HG02852 (cell line): ENCODE results near the gene GPR61.

ENCODE experiments used
- ATAC-seq: cut with Tn5 transposase; IDR thresholded peaks from one replicate; pipeline ENCODE4 v1.9.1; 2021; ENCODE audit warnings: mild to moderate bottlenecking, moderate library complexity; ENCODE audit not compliant: unreplicated experiment

GPR61 gene

DNA sequence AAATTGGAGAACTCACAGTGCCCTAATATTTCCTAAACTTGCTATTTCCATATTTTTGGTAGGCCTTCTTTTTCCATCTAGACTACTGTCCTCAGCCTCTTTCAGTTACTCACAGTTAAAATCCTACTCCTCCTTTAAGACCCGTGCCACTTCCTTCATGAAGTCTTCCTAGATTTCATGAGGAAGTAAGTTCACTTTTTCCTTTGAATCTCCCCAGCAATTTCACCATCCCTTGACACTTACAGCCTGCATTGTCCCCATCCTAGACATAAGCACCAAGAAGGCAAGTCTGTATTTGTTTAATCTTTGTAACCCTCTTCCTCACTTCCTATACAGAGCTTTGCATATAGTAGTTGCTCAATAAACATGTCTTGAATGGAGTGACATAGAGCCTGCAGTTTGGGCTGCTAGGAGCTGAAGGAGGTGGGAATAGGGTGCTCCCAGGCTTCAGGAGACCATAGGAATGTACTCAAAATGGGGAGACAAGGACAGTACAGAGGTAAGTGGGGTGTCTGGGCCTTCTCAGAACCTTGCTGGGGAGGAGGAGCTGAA lies 5.3 kb upstream of the GPR61 start:
- no peak for ATAC-seq

DNA sequence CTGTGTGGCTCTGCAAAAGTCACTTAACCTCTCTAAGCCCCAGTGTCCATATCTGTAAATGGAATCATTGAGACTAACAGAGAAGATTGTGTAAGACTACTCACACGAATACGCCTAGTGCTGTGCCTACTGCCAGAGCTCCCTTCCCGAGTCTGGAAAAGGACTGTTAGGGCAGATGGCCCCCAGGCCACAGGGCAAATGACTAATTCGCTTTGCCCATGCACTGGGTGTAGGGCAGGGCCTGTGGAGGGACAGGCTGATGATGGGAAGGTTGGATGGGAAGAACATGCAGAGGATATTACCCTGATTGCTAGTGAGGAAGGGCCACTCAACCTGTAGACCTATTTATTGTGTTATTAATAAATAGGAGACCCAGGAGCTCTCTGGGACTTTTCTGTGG lies 4.2 kb upstream of the GPR61 start:
- no peak for ATAC-seq

DNA sequence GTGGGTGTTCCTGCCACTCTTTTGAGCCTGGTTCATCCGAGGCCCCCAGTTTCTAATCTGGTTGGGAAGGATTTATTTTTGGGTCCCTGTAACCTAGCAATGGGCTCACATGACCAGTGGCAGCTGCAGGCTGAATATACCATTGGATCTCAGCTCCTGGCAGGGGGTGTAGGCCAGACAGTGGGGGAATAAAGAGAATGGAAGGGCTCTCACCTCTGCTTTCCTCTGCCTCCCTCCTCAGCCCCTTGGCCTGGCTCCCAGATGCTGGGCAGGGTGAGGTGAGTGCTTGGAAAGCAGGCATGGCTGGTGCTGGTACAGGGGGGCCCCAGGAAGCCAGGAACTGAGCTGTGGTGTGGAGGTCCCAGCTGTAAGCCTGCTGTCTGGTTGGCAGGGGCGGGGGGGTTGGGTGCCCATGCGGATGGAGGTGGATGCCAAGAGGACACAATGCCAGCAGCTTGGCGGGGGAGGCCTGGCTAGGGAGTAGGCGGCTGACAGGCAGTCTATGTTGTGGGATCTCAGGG lies 3.6 kb upstream of the GPR61 start:
- ATAC-seq: no peak

DNA sequence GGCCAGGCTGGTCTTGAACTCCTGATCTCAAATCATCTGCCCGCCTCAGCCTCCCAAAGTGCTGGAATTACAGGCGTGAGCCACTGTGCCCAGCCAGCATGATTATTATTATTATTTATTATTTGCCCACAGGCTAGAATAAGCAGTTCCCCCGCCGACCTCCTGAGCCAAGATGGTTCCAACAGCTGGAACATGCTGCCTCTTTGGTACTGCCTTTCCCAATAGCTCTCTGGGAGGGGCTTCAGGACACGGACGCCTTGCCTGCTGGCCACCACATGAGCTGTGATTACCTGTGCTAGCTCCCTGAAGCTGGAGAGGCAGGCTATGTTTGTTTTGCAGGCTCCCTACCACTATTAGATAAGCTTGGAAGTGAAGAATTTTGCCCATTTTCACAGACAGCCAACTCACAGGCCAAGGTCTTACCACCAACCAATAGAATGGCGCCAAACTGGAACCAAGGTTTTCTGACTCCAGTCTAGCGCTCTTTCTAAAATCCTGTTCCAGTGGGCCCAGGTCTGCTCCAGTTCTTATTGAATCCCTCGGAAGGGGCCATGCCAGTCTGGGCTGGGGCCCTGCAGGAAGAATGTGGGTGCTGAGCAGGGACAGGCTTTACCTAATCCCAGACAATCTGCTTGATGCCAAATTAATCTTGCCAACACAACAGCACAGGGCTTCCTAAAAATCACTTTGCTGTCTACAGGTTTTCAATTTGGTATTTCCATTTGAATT lies 2.1 kb upstream of the GPR61 start:
- ATAC-seq: no peak

DNA sequence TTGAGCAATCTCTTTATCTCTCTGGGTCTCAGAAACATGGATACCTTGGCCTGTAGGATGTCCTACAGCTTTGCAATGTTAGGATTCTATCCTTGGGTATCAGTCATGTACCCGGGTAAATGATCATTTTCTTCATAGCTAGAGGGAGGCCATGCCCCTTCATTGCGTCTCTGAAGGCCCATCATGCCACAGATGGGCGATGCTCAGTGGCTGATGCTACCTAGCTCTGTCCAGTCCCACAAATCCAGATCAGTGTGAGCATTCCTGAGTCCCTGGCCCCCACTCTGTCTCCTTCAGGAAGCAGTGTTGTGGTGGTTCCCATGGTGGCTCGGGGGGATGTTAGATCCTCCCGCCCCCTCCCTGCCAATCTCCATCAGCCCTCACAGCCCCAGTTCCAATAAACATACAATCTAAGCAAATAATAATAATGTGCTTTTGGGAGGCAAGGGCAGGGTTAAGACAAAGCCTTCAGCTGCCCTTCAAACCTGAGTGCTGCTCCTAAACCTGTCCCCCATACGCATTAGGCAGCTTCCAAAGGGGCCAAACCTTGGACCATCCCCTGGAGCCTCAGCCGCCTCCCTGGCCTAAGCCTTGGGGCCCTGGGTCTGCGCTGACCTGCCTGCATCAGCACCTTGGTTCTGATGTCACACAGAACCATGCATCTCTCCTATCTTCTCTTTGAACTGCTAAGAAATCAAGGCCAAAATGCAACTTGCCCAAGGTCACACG lies 681 bp upstream of the GPR61 start:
- ATAC-seq: no peak

DNA sequence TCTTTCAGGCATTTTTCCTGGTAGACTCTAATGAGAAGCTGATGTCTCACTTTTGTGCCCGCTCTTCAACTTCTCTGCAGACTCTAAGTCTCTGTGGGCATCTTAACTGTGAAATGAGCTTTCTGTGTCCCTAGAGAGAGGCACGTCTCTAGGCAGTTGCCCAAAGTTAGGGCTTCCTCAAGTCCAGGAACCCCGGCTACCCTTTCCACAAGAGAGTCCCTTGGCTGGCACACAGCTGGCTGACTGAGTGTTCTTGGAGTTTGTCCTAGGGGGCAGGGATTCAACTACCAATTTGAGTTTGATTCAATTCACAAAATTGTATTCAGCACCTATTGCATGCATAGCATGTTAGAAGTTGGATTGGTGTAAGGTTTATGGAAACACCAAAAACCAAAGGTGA lies 1.4 kb downstream of the GPR61 start:
- no peak for ATAC-seq

DNA sequence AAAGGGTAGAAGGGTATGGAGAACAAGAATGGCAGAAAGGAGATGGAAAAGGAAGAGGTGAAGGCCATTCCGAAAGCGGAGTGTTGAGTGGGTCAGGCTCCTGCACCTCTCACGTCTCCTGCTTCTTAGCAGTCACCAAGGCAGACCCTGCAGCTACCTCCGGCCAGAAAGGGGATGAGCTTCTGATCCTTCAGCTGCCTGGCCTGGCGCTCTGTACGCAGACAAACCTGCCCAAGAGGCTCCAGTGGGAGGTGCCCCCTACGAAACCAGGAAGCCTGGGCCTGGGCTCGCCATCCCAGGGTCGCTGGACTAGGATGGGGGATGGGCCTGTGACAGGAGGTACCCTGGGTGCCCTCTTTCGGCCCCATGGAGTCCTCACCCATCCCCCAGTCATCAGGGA lies 3.0 kb downstream of the GPR61 start:
- no peak for ATAC-seq

DNA sequence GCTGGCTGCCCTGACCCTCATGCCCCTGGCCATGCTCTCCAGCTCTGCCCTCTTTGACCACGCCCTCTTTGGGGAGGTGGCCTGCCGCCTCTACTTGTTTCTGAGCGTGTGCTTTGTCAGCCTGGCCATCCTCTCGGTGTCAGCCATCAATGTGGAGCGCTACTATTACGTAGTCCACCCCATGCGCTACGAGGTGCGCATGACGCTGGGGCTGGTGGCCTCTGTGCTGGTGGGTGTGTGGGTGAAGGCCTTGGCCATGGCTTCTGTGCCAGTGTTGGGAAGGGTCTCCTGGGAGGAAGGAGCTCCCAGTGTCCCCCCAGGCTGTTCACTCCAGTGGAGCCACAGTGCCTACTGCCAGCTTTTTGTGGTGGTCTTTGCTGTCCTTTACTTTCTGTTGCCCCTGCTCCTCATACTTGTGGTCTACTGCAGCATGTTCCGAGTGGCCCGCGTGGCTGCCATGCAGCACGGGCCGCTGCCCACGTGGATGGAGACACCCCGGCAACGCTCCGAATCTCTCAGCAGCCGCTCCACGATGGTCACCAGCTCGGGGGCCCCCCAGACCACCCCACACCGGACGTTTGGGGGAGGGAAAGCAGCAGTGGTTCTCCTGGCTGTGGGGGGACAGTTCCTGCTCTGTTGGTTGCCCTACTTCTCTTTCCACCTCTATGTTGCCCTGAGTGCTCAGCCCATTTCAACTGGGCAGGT lies 3.8 kb downstream of the GPR61 start:
- ATAC-seq: no peak

DNA sequence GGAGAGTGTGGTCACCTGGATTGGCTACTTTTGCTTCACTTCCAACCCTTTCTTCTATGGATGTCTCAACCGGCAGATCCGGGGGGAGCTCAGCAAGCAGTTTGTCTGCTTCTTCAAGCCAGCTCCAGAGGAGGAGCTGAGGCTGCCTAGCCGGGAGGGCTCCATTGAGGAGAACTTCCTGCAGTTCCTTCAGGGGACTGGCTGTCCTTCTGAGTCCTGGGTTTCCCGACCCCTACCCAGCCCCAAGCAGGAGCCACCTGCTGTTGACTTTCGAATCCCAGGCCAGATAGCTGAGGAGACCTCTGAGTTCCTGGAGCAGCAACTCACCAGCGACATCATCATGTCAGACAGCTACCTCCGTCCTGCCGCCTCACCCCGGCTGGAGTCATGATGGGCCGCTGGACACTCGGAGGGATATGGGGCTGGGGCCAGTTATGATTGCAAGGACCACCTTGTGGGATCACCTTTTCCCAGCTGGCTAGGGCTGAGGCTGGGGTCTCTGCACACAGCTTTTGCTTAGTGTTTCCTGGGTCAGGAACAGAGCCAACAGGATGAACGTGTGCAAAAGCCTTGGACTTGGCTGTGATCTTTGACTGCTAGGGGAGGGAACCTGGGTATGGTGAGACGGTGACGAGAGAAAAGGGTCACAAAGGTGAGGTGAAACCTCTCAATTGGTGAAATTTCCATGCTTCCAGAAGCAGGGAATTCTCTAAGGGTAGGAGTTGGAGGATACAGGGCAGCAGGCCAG lies 4.5 kb downstream of the GPR61 start:
- ATAC-seq: no peak

DNA sequence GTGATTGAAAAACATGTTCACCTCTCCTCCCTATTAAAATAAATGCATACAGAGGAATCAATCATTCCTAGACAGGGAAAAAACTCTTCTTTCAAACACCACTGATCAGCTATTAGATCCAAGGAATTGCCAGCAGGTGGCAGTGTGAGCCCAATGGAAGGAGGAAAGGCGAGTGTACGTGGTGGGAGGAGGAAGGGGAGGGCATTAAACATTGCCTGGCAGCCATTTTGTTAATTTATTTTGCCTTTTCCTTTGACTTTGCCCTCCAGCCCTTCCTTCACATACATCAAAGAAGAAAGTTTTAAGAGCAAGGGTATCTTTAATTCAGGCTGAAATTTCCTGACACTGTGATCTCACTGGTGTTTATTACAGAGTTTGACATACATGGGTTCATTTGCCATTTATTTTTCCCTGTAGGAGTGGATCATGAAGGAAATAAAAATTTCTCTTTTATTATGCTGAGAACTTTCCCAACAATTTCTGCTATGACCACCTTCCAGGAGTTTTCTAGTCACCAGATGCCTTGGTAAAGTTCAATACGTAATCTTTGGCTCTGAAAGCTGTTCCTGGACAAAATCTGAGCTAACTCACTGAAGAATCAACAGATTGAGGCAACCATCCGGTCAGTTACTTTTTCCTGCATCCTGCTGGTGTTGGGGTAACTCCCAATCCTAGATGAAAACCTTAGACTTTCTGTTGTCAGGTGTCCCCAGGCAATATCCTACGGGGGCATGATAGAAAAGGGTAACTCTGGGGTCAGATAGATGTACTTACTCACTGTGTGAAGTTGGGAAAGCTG lies 6.8 kb downstream of the GPR61 start:
- ATAC-seq: peak; percentile 41

DNA sequence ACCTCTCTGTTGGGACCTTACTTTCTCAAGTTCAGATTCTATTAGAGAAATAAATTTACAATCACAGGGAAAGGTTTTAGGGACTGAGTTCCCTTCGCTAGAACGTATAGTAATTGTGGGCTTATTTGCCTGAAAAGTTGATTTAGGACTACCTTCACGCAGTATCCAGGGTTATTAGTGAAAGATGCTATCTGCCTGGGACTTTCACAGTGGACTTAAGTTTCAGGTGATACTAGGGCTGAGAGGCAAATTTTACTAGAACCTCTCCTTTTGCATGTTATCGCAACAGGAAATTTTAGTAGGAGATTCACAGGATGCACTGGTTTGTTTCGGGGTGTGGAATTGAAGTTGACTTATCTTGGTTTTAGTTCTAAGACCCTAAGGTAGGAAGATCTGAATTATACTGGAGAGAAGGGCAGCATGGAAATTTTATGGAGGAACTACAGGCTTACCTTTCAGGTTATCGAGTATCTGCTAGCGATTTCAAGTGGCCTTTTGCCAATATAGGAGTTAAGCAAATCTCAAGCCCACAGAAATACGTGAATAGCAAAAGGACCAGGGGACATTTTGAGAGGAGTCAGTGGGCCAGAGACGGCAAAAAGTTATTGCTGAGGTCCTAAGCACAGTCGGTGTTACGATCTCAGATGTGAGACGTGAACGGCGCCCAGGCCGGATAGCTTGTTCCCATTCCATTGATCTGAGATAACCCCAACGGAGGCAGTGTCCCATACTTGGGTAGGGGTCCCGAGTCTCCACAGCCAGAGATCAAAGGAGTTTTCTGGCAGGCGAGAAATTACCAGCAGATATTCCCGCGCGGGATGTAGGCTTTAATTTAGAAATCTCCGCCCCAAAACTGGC lies 8.0 kb downstream of the GPR61 start:
- peak; percentile 3 for ATAC-seq

DNA sequence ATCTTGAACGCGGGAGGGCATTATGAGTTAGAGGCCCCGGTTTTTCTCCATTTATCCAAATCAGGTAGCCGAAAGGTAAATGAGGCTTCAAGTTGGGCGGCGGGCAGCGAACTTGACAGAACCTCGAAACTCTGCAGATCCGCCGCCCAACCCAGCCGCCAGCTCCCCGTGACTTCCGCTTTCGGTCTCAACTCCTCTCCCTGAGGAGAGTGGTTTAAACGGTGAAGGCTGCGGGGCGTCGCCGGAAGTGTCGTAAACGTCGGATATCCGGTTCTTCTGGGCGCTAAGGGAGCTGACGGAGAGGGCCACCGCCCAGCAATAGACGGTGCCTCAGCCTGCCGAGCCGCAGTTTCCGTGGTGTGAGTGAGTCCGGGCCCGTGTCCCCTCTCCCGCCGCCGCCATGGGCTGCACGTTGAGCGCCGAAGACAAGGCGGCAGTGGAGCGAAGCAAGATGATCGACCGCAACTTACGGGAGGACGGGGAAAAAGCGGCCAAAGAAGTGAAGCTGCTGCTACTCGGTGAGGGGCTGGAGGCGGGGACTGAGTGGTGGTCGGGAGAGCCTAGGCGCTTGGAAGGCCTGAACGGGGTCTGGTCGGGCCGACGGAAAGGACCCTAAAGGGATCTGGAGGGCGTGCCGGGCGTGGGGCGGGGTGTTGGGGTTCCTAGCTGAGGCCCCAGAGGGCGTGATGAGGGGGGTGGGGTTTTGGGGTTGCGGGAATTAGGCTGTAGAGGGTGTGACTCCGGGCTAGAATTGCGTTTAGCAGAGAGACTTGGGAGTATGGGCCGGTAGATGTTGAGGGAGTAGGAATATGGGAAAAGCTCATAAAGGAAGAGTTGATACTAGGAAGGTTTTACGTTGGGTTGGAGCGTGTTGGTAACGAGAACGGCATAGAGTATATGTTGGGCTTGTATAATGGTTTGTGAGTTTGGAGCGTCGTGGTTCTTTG lies 8.9 kb downstream of the GPR61 start, which contains the start of gene GNAI3:
GNAI3 (plus strand) TSS at position 295 of the 947 bp plus-strand sequence; CDS start at position 401, 106 bp downstream.
- ATAC-seq: peak; percentile 95

DNA sequence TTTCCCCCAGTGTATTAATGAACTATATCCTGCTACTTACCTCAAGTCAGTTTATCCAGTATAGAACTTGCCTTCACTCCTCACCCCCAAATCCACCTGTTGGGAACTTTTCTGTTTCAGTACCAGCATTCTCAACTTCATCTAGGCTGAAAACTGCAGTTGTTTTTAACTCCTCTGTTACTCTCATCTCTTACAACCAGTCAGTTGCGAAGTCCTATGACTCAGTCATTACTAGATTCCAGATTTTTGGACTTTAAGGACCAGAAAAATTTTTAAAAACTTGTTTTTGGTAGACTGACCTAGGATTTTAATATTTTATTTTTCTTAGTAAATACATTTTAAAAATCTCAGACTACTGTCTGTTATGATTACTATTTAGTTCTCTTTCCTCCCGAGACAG lies 16.9 kb downstream of the GPR61 start:
- no peak for ATAC-seq

DNA sequence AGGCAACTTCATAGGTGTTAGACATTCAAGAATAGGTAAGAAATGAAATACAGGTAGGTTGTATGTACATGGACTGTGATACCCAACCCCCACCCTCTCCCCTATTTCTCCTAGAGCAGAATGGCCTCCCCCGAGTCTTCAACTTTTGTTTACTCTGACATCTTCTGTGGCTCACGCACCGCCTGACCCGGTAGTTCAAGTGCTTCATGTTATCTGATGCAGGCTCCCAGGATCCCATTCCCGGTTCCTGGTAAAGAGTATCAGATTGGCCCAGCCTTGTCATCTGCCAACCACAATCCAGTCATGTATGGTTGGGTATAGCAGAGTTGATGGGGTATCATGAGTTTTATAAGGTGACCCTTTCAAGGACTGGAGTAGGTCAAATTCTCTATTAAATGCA lies 17.8 kb downstream of the GPR61 start:
- no peak for ATAC-seq

DNA sequence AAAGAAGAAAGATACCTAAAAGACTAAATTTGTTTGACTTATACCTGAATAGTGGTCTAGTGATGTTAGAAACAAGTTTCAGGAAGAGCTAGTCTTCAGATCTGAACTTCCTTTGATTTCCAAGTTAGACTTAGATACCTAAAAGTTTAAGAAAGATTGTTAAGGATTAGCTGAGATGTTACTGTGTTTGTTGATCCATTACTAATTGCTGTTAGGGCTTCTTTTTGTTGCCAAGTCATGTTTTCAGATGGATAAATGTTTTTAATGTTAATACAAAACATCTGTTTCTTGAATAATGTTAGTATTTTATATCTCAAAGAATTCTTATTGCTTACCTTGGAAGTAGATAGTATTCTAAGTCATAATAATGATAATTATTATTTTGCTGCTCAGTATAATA lies 20.3 kb downstream of the GPR61 start:
- ATAC-seq: no peak

DNA sequence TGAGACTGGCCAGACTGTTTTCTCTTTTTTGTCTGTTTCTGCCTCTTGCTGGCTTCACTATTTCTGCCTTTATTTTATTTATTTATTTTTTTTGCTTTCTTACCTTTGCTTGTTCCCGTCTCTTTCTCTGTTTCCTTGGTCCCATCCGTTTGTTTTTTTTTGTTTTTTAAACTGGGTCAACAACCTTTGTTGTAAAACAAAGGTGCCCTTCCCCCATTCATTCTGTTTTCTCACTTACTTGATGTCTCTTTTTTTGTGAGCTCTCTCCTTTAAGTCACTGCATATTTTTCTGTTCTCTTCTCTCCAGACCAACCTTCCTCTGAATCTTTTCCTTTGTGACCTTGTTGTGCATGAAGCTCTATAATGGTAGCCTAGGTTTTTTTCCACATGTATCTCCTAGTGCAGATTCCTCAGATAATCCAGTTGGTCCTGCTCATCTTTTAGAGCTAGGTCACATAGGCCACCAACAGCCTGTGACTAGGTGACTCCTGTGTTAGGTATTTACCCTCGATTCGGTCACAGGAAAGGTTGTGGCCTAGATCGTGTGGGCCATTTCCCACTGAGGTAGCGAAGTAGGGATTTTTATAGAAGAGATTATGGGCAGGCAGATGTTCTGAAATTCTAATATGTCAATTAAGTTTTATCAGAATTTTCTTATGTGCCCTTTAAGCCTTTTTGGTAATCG lies 24.7 kb downstream of the GPR61 start:
- ATAC-seq: no peak

DNA sequence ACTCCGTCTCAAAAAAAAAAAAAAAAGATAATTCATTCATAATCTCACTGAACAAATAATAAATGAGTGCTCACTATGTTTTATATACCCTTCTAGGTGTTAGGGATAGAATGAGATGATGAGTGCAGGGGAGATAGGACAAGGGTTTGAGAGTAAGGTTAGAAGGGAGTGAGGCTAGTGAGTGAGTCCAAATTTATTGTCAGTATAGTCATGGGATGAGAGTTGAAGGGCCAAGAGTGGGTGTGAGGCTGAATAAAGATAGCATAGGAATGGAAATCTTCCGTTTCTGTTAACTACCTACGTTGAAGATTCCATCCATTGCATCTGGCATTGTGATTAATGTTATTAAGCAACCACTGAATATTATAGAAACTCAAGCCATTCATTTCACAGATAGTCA lies 25.6 kb downstream of the GPR61 start:
- no peak for ATAC-seq
